Measurements from ENCODE around the gene TNFSF9.
"Not testable (repeated sequence)": the region's sequence is repeated elsewhere in the genome, so short reads cannot be mapped to it uniquely, and the experiment has no call there.

TNFSF9 gene

DNA sequence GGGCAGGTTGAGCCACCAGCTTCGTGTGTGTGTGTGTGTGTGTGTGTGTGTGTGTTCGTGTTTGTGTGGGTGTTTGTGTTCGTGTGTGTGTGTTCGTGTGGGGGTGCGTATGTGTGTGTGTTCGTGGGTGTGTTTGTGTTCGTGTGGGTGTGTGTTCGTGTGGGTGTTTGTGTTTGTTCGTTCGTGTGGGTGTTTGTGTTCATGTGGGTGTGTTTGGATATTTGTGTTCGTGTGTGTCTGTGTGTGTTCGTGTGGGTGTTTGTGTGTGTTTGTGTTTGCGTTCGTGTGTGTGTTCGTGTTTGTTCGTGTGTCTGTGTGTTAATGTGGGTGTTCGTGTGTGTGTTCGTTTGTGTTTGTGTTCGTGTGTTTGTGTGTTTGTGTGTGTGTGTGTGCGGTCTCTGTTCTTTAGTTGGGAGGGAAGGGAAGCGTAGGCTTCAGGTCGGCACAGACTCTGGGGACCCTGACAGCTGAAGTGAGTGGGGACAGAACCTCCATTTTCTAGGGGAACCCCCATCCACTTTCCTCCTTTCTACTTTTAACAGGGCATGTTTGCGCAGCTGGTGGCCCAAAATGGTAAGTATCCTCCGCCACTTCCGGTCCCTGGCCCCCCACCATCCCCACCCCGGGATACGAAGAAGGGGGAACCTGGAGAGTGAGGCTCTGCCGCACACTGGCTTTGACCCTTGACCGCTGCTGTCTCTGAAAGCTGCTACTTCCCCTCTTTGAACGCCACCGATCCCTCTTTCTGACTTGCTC lies 1.6 kb downstream of the TNFSF9 start:
- no peak for DNase-seq

DNA sequence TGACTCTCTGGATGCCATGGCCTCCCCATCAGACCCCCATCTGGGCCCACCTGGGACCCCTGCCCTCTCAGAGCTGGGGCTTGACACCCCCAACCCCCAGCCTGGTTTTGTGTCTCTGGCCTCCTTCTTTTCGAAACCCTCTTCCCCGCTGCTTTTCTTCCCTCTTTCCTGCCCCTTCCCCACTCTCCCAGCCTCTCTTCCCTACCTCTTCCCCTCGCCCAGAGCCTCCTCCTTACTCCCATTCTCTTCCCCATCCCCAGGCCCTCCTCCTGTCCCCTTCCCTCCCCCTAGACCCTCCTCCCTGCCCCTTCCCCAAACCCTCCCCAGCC lies 2.1 kb downstream of the TNFSF9 start:
- DNase-seq: no peak

DNA sequence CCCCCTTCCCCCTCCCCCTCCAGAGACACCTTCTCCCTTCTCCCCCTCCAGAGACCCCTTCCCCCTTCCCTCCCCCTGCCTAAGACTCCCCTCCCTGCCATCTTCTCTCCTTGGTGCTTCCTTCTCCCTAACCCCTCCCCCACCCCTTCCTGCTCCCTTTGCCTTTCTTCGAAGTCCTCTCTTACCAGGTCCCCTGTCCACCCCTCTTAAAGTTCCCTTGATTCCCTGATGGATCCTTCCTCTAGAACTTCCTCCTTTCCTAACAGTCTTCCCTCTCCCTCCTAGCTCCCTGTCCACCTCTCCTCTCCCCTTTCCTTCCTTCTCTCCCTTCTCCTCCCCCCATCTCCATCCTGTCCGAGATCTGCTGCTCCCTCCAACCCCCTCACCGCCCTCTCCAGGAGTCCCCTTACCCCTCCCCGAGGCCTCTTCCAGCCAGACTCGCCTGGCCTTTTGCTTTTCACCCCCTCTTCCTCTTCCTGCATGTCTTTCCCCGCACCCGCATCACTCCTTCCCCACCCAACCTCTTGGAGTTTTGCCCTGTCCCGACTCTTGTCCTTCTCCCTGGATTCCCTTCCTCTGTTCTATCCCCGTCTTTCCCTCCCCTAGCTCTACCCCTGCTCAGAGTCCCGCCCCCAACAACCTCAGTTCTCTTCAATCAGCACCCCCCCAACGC lies 3.1 kb downstream of the TNFSF9 start:
- DNase-seq: no peak

DNA sequence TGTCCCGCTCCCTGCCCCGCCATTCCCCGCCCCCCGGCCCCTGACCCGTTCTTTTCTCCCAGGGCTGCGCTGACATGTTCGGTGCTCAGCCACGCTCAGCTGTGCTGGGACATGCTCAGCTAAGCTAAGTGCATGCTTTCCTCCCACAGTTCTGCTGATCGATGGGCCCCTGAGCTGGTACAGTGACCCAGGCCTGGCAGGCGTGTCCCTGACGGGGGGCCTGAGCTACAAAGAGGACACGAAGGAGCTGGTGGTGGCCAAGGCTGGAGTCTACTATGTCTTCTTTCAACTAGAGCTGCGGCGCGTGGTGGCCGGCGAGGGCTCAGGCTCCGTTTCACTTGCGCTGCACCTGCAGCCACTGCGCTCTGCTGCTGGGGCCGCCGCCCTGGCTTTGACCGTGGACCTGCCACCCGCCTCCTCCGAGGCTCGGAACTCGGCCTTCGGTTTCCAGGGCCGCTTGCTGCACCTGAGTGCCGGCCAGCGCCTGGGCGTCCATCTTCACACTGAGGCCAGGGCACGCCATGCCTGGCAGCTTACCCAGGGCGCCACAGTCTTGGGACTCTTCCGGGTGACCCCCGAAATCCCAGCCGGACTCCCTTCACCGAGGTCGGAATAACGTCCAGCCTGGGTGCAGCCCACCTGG lies 3.7 kb downstream of the TNFSF9 start:
- no peak for DNase-seq

DNA sequence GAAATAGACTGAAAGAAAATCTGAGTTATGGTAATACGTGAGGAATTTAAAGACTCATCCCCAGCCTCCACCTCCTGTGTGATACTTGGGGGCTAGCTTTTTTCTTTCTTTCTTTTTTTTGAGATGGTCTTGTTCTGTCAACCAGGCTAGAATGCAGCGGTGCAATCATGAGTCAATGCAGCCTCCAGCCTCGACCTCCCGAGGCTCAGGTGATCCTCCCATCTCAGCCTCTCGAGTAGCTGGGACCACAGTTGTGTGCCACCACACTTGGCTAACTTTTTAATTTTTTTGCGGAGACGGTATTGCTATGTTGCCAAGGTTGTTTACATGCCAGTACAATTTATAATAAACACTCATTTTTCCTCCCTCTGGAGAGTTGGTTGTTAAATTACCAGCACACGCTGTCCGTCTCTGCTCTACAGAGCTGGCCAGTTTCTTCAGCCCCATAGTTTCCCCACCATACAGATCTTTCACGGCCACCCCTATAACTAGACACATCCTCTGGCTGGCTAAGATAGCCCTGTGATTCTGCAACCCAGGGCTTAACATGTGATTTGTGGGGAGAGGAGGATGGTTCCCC lies 4.8 kb downstream of the TNFSF9 start:
- no peak for DNase-seq

DNA sequence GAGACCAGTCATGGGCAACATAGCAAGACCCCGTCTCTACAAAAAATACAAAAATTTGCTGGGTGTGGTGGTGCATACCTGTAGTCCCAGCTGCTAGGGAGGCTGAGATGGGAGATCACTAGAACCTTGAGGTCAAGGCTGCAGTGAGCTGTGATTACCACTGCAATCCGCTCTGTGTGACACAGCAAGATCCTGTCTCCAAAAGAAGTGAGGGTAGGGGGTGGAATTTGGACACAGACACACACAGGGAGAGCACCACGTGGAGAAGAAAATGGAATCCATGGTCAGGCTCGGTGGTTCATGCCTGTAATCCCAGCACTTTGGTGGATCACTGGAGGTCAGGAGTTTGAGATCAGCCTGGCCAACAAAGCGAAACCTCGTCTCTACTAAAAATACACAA lies 8.7 kb downstream of the TNFSF9 start:
- no peak for DNase-seq

DNA sequence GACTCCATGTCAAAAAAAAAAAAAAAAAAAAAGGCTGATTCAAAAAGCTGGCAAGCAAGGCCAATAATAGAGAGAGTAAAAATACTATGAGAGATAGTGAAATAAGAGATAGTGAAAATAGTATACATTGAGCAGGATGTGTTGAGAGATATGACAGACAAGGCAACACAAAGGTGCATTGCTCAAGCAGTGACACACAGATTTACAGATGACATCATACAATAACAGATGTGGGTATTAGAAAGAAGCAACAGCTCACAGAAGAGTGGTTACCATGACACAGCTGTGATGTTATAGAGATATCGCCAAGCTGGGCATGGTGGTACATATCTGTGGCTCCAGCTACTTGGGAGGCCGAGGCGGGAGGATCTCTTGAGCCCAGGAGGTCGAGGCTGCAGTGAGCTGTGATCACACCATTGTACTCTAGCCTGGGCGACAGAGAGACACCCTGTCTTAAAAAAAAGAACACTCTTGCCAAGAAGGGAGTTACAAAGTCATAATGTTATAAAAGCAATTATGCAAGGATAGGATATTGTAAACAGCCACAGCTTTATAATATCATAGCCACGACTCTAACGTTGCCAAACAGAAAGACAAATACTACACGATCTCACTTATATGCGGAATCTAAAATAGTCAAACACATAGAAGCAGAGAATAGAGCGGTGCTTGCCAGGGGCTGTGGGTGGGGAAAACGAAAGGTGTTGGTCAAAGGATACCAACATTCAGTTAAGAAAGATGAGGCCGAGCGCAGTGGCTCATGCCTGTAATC lies 10.3 kb downstream of the TNFSF9 start:
- DNase-seq: no peak

DNA sequence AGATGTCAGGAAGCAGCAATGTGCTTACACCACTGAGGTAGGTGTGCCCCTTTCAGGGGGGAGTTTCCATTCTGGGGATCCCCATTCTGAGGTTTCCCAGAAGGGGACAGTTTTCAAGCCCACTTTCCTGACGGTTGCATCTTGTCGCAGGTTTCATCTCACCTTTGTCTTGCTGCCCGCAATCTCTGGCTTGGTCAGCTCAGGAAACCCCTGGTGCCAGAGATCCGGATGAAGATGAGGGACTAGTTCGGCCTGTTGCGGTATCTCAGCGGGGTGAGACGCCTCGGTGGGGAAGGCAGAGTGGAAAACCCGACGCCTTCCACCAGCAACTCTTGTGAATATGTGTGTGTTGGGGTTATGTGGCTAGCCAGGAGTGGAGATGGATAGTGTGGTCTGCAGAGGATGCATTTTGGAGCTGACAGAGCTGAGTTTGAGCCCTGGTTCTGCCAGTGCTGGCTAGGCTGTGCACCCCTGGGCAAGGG lies 13.1 kb downstream of the TNFSF9 start:
- no peak for DNase-seq

DNA sequence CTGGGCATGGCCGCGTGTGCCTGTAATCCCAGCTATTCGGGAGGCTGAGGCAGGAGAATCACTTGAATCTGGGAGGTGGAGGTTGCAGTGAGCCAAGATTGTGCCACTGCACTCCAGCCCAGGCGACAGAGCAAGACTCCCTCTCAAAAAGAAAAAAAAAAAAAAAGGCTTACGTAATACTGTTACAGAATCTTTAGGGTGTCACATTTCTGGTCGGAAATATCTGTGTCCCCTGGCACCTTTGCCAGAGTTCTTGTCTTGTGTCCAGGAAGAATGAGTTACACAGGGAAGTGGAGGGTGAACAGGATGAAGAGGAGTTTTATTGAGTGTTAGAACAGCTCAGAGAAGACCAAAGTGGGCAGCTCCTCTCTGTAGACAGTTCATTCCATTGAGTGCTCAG lies 19.9 kb downstream of the TNFSF9 start:
- DNase-seq: not testable (repeated sequence)

DNA sequence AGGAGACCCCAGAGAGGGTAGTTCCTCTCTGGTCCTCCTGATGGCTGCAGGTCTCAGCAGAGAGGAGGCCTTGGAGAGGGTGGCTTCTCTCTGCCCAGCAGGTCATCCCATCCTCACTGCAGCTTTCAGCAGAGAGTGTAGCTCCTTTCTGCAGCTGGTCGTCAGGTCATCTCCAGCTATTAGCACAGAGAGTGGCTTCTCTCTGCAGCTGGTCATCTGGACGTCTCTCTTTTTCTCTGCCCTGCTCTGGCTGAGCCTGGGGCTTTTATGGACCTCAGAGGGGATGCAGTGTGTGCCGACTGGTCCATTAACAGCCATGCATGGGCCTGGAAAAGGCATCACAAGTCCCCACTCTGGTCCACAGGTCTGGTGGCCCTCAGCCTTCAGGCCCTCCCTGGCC lies 20.3 kb downstream of the TNFSF9 start:
- no peak for DNase-seq

DNA sequence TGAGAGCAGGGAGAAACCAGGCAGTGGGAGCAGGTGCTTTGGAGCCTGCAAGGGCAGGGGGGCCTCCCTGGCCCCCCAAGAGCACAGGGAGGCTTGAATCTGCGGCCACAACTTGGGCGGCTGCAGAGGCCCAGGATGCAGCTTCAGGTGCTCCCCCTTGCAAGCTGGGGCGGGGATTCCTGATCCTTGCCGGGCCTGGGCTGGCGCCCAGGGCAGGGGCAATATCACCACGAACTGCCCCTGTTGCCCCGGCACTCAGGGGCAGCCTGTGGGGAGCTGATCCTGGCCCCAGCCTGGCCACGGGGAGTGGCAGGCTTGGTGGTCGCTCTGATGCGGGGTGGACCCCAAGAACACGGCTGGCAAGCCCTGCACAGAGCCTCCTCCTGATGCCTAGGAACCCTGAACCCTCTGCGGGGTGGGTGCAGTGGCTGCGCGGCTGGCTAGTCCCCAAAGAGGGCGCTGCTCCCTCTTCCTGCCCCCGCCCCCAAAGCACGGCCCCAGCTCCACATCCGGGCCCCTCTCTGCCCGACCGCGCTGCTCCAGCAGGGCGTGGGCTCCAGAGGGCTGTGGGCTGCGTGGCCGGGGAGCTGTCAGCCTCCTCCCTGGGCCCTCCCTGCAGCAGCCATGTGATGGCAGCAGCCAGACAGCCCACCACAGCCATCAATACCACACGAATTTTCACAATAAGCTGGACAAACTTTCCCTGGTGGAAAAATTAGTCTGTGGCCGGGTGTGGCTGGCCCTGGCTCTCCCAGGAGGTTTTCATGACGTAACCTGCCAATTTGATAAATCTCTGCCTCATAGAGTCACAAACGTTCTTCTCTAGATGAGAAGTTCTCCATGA lies 21.0 kb downstream of the TNFSF9 start:
- peak; percentile 60 for DNase-seq

DNA sequence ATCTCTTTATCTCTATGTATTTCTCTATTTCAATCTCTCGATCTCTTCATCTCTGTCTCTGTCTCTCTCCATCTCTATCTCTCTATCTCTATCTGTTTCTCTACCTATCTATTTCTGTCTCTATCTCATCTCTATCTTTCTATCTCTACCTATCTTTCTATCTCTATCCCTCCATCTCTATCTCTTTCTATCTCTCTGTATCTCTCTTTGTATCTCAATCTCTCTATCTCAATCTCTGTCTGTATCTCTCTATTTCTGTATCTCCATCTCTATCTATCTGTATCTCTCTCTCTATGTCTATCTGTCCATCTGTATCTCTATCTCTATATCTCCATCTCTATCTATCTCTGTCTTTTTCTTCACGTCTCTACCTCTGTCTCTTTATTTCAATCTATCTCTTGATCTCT lies 25.2 kb downstream of the TNFSF9 start:
- DNase-seq: no peak

DNA sequence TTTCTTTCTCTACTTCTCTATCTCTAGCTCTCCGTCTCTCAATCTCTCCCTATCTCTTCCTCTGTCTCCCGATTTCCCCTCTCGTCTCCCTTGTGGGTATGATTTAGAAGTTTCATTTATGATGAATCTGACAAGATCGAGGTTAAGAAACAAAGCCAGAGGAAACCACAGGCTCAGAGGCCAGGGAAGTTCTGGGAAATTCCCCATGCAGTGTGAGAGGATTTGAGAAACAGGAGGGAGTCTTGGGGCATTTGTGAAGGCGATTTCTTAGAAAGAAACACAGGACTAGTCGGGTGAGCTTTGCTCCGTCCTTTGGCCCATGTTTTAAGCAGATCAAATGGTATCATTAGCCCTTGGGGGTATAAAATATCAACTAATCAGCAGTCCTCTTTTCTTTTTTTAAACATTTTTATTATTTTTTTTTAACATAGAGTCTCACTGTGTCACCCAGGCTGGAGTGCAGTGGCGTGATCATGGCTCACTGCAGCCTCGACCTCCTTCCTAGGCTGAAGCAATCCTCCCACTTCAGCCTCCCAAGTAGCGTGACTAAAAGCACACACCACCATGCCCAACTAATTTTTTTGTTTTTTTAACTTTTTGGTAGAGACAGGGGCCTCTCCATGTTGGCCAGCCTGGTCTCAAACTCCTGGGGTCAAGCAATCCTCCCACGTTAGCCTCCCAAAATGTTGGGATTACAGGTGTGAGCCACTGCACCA lies 25.8 kb downstream of the TNFSF9 start:
- no peak for DNase-seq

DNA sequence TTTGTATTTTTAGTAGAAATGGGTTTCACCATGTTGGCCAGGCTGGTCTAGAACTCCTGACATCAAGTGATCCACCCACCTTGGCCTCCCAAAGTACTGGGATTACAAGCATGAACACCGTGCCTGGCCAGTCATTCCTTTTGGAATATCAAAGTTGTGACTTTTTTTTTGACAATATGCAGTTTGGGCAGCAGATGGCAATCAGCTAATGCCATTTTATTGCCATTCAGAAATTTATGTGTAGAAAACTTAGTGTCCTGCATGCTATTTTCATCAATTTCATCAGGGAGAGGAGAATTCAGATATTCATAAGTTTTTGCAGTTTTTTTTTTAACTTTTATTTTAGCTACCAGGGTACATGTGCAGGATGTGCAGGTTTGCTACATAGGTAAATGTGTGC lies 31.6 kb downstream of the TNFSF9 start:
- DNase-seq: not testable (repeated sequence)

DNA sequence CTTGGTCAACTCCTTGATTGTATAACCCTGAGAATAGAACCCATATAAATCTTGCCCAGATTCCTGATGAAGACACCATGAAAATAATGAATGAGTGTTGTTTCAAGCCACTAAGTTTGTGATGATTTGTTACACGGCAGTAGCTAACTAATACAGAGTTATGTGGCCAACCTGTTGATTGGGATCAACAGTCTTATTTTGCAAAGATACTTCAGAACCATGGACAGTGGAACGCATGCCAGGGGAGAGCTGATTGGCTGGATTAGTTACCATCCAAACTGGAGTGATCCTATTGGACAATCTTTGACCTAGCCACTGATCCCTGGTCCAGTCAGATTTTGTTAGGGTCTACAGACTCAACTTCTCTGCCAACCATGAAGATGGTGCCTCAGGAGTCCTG lies 33.6 kb downstream of the TNFSF9 start:
- DNase-seq: no peak

DNA sequence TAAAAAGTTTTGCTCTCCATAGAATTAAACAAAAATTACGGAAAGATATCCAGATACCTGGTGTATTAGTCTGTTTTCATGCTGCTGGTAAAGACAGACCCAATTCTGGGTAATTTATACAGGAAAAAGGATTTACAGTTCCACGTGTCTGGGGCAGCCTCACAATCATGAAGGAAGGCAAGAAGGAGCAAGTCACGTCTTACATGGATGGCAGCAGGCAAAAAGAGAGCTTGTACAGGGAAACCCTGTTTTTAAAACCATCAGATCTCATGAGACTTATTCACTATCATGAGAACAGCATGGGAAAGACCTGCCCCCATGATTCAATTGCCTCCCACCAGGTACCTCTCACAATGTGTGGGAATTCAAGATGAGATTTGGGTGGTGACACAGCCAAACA lies 35.9 kb downstream of the TNFSF9 start:
- not testable (repeated sequence) for DNase-seq

DNA sequence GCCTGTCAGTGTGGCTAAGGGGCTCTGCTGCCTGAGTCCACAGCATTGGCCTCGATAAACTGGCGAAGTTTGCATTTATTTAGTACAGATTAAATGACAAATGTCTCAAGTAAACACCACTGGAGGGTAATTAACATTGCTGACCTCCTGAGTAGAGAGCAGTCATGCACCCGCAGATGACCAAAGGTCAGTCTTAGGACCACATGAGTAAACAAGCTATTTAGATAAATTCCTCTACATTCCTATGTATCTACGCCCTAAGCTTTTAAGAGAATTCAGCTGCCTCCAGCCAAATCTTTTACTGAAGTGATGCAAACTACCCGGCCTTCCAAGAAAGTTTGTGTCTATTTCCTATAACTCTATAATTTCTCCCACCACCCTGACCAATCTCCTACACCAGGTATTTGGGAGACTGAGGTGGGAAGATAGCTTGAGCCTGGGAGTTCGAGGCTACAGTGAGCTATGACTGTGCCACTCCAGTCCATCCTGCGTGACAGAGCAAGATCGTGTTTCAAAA lies 37.2 kb downstream of the TNFSF9 start:
- DNase-seq: no peak

DNA sequence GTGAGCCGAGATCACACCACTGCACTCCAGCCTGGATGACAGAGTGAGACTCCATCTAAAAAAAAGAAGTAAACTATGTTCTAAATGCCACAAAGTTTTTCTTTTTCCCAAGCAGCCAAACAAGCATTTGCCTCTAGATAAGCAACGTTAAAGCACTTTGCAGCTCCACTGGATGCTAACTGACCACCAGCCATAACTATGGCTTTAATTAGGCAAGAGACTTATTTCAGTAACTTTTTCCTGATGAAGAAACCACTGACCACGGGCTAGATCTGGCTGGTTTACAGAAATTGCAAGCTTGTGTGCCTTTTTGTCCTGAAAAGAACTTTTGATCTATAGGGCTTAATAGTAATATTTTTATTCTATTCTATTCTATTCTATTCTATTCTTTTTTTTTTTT lies 38.0 kb downstream of the TNFSF9 start:
- DNase-seq: no peak

DNA sequence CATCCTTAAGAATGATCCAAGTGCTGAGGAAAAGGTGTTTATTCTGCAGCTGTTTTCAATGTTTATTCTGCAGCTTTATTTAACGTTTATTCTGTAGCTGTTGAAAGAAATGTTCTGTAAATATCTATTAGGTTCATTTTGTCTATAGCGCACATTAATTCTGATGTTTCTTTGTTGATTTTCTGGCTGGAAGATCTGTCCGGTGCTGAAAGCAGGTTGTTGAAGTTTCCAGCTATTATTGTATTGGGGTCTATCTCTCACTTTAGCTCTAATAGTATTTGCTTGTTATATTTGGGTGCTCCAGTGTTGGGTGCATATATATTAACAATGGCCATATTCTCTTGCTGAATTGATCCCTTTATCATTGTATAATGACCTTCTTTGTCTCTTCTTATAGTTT lies 39.9 kb downstream of the TNFSF9 start:
- DNase-seq: no peak

DNA sequence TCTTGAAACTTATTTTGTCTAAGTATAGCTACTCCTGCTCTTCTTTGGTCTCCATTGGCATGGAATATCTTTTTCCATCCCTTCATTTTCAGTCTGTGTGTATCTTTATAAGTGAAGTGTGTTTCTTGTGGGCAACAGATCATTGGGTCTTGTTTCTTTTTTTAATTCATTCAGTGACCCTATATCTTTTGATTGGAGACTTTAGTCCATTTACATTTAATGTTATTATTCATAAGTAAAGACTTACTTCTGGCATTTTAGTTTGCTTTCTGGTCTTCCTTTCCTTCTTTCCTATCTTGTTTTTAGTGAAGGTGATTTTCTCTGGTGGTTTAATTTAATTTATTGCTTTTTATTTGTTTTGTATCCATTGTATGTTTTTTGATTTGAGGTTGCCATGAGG lies 40.3 kb downstream of the TNFSF9 start:
- no peak for DNase-seq

DNA sequence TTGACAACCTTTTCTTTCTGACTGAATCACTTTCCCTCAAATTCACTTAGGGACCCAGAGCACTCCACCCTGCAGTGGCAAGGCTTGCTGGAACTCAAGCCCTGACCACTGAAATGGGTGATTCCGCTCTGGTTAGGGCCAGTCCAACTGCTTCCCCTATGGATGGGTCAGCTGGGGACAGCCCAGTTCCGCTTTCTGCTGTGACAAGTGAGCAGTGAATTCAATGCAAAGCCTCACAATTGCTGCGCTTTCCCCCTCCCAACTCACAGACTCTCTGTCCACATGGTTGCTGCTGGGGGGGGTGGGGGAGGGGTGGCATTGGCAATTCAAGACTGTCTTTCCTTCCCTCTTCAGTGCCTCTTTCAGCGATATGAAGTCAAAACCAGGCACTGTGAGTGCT lies 41.4 kb downstream of the TNFSF9 start:
- DNase-seq: no peak
